Thyroid gland (tissue), 4 donors: ENCODE results near the gene TMEM116.

Experiments used
- POLR2A ChIP-seq, 2 donors: fragments of 450-650 bp; IDR thresholded peaks; one replicate each; pipeline ENCODE4 v1.6.1; 2017; ENCODE audit warnings: antibody characterized with exemption in 2 of 2, mild to moderate bottlenecking in 2 of 2, moderate library complexity in 1 of 2
- TF ChIP-seq, protein P1 (sequence below), 6 experiments: fragments of 200-600 bp in 3 of 6; fragments of 450-650 bp in 3 of 6; sonication (generic) in 3 of 6; IDR thresholded peaks; one replicate each; pipeline ENCODE4 v1.5.1; 2016 to 2019; ENCODE audit warnings: antibody characterized with exemption in 6 of 6, mild to moderate bottlenecking in 2 of 6, inconsistent platforms in 1 of 6, moderate library complexity in 1 of 6

- TF ChIP-seq, protein P1, sequence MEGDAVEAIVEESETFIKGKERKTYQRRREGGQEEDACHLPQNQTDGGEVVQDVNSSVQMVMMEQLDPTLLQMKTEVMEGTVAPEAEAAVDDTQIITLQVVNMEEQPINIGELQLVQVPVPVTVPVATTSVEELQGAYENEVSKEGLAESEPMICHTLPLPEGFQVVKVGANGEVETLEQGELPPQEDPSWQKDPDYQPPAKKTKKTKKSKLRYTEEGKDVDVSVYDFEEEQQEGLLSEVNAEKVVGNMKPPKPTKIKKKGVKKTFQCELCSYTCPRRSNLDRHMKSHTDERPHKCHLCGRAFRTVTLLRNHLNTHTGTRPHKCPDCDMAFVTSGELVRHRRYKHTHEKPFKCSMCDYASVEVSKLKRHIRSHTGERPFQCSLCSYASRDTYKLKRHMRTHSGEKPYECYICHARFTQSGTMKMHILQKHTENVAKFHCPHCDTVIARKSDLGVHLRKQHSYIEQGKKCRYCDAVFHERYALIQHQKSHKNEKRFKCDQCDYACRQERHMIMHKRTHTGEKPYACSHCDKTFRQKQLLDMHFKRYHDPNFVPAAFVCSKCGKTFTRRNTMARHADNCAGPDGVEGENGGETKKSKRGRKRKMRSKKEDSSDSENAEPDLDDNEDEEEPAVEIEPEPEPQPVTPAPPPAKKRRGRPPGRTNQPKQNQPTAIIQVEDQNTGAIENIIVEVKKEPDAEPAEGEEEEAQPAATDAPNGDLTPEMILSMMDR (IDR thresholded peaks at IDR 0.05) = no peak
- TF ChIP-seq POLR2A (IDR thresholded peaks at IDR 0.05) = no peak
These were observed 12.9 kb upstream of the TMEM116 start for GRCh38 chr12:112025808-112026375.
